Adipocyte (in vitro differentiated cells): ENCODE measurements around the gene HIRIP3.
A peak's percentile ranks its signal among the peaks of the same experiment; 100 is the strongest.

ENCODE experiments used
- DNase-seq: peaks from one replicate; pipeline ENCODE4 v3.0.0-alpha.2; 2015; ENCODE audit warnings: low read depth
- H3K27me3 ChIP-seq: replicated peaks from 2 replicates; pipeline ENCODE4 v1.7.0; 2013; ENCODE audit warnings: mild to moderate bottlenecking, low read length, moderate library complexity; ENCODE audit not compliant: control insufficient read depth, insufficient read depth
- H3K36me3 ChIP-seq: 2 replicates; pipeline ENCODE4 v1.7.0; 2013; ENCODE audit warnings: low read length, mild to moderate bottlenecking, moderate library complexity; ENCODE audit not compliant: control insufficient read depth, insufficient read depth, severe bottlenecking
- H3K4me1 ChIP-seq: 2 replicates; pipeline ENCODE4 v1.7.0; 2013; ENCODE audit warnings: mild to moderate bottlenecking, low read length, moderate library complexity; ENCODE audit not compliant: control insufficient read depth, insufficient read depth
- H3K4me3 ChIP-seq: 2 replicates; pipeline ENCODE4 v1.7.0; 2013; ENCODE audit warnings: mild to moderate bottlenecking, low read length, moderate library complexity
- H3K9ac ChIP-seq: 2 replicates; pipeline ENCODE4 v1.7.0; 2013; ENCODE audit warnings: mild to moderate bottlenecking, low read length, moderate library complexity
- H3K9me3 ChIP-seq: 2 replicates; pipeline ENCODE4 v1.7.0; 2013; ENCODE audit warnings: mild to moderate bottlenecking, low read length, moderate library complexity; ENCODE audit not compliant: control insufficient read depth

HIRIP3 gene

DNA sequence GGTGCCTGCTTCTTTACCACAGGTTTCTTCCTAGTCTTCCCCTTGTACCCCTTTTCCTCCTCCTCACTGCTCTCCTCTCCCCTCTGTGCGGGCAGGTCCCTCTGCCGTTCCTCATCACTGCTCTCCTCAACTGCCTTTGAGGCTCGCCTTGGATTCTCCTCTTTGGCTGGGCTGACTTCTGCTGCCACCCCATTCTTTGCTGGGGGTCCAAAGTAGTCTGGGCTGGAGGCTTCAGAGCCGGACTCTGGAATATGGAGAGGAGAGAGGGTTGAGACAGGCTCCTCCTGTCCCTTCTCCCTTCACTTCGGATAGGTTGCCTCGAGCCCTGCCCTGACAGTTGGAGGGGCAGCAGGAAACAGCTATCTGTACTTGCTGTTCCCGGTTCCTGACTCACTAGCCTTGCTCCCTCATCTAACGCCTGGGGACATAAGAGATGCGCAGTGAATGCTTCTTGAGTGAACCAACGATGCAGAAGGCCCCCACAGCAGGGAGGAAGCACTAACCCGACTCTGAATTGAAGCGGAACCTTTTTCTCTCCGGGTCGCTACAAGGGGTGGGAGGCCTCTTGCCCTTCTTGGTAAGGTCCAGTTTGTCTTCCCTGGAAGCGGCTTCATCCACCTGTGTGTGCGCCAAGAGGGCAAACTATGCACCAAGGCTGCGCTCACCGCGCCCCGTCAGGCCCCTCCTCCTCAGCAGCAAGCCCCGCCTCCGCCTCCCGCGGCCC is 655 bp downstream of the HIRIP3 start:
- Histone ChIP-seq H3K4me3 (peak overlapping the region; percentile 87), H3K9me3 (no peaks in the 10 kb centered on the region), H3K9ac (peak overlapping the region; percentile 99), H3K36me3 (peaks cover 36% of the 10 kb centered on the region), H3K27me3 (no peaks in the 10 kb centered on the region), H3K4me1 (peaks cover 28% of the 10 kb centered on the region)
- DNase-seq = peak; percentile 30

DNA sequence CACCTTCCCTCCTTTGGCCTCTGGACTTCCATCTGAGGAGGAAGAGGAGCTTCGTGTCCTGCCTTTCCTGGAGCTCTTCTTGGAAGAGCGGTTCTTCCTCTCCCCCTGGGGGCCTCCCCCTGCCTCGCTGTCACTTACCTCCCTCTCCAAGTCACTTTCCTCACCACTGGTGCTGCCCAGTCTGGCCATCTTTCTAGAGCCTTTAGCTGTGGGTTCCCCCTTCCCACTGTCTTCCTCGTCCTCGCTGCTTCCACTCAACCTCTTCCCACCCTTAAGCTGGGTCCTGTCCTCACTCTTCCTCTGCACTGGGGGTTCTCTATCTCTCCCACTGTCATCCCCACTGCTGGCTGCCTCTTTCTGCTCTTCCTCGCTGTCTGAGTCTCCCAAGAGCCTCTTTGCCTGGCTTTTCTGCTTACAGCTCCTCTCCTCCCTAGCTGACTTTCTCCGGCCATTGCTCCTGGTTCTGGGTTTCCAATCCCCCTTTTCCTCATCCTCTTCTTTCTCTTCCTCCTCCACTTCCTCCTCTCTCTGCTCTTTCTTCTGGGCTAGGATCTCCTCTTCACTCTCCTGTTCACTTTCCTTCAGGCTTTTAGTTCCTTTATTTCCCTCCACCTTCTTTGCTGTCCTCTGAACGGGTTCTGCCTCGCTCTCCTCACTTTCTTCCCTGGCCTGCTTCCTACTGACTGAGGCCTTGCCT is 1.4 kb downstream of the HIRIP3 start:
- Histone ChIP-seq H3K36me3 (peaks cover 43% of the 10 kb centered on the region), H3K4me3 (peak overlapping the region; percentile 87), H3K27me3 (no peaks in the 10 kb centered on the region), H3K4me1 (peaks cover 28% of the 10 kb centered on the region), H3K9ac (peak overlapping the region; percentile 99), H3K9me3 (no peaks in the 10 kb centered on the region)
- no peak for DNase-seq

DNA sequence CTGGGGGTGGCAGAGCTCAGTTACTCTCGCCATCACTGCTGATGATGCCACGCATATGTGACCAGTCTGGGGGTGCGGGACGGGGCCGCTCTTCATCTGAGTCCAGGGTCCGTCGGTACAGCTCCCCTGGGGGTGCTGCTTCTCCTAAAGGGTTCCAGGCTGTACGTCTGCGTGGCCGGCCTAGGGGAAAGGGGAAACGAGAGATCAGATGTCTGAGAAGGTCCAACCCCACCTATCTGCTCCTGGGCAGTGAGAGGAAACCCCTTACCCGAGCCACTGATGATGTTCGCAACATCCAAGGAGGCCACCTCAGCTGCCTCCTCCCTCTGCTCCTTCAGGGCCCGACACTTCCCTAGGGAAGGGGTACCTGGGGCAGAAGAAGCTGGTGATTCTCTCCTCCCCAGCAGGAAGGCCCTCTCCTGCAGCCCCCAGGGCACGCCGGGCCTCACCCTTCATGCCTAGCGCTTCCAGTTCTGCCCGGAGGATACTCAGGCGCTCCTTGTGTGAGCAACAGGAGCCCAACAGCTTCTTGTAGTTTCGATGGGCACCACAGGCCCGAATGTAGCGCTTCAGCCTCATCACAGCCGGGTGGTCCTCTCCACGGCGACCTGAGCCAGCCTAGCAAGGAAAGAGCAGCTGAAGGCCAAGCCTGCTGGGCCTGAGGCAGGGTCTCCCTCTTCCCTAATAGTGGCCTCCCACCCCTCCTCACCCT is 2.1 kb downstream of the HIRIP3 start:
- Histone ChIP-seq H3K9me3 (no peaks in the 10 kb centered on the region), H3K36me3 (peaks cover 49% of the 10 kb centered on the region), H3K4me1 (peaks cover 28% of the 10 kb centered on the region), H3K27me3 (no peaks in the 10 kb centered on the region), H3K4me3 (no peak overlapping the region), H3K9ac (peak overlapping the region; percentile 67)
- no peak for DNase-seq

DNA sequence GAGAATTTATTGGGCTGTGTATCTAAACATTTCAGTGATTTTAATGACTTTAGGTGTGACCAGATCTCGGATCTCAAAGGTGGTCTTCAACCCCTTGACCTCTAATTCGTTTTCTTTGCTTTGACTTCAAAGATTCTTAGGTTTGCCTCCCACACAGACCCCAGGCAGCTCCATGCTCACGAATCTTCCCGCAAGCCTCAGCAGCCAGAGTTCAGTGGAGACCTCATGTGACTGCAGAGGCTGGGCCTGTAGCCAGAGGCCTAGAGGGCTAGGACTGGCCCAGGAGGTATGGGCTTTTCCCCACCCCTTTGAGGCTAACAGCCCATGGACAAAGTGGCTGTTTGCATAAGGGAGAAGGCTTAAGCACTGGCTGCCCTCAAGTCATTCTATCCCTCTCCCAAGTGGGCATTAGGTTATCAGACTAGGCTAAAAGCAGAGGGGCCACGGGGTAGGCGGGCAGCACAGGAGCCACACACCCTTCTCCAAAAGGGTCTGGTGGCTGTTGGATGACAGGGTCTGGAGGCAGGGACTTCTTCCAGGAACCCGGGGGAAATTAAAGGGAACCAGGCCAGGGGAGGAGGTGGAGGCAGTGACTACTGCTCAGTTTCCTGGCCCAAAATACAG is 3.0 kb downstream of the HIRIP3 start:
- peak overlapping the region; percentile 67 for H3K9ac ChIP-seq
- DNase-seq = no peak
- no peaks in the 10 kb centered on the region for H3K9me3 ChIP-seq
- peaks cover 28% of the 10 kb centered on the region for H3K4me1 ChIP-seq
- H3K27me3 ChIP-seq = no peaks in the 10 kb centered on the region
- peaks cover 56% of the 10 kb centered on the region for H3K36me3 ChIP-seq
- no peak overlapping the region for H3K4me3 ChIP-seq

DNA sequence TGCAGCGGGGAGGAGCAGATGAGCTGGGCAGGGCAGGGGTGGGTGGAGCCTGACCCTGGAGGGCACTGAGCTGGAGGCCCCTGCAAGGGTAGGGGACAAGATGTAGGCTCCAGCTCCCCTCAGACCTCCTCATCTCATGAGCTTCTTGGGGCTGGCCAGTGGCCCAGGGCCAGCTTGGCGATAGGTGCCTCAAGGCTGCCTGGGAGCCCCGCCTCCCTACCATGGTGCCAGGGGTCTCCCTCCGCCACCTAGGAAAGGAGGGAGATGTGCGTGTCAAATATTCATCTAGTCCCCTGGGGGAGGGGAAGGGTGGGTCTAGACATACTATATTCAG is 3.9 kb downstream of the HIRIP3 start:
- DNase-seq = no peak
- peaks cover 22% of the 10 kb centered on the region for H3K4me1 ChIP-seq
- no peak overlapping the region for H3K4me3 ChIP-seq
- no peaks in the 10 kb centered on the region for H3K27me3 ChIP-seq
- H3K9ac ChIP-seq = peak overlapping the region; percentile 67
- peaks cover 64% of the 10 kb centered on the region for H3K36me3 ChIP-seq
- no peaks in the 10 kb centered on the region for H3K9me3 ChIP-seq

DNA sequence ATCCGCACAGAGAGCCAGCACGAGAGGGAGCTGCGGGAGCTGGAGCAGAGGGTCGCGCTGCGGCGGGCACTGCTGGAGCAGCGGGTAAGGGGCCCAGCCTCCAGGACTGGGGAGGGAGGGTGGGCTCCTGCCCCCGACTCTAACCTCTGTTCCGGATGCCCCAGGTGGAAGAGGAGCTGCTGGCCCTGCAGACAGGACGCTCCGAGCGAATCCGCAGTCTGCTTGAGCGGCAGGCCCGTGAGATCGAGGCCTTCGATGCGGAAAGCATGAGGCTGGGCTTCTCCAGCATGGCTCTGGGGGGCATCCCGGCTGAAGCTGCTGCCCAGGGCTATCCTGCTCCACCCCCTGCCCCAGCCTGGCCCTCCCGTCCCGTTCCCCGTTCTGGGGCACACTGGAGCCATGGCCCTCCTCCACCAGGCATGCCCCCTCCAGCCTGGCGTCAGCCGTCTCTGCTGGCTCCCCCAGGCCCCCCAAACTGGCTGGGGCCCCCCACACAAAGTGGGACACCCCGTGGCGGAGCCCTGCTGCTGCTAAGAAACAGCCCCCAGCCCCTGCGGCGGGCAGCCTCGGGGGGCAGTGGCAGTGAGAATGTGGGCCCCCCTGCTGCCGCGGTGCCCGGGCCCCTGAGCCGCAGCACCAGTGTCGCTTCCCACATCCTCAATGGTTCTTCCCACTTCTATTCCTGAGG is 4.4 kb downstream of the HIRIP3 start:
- H3K4me3 ChIP-seq = no peak overlapping the region
- H3K36me3 ChIP-seq = peaks cover 69% of the 10 kb centered on the region
- H3K27me3 ChIP-seq = no peaks in the 10 kb centered on the region
- DNase-seq = no peak
- H3K9me3 ChIP-seq = no peaks in the 10 kb centered on the region
- no peak overlapping the region for H3K9ac ChIP-seq
- peaks cover 22% of the 10 kb centered on the region for H3K4me1 ChIP-seq

DNA sequence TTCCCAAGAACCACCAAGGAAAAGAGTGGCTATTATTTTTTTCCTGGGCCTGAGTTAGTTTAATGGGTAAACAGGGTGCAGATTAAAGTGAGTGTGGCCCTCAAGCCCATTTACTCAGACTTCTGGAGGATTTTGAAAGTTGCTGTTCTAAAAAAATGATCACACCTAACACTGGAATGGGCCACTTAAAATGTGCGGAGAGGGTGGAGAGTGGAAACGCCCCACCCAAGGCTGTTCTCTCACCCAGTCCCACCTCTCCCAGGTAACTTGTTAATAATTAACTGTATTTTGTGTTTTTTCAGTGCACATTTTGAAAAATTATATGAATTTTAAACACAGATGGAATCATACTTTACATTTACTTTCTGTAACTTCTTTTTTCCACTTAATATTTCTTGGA is 5.4 kb downstream of the HIRIP3 start:
- no peaks in the 10 kb centered on the region for H3K27me3 ChIP-seq
- peaks cover 18% of the 10 kb centered on the region for H3K4me1 ChIP-seq
- no peak overlapping the region for H3K4me3 ChIP-seq
- H3K9me3 ChIP-seq = no peaks in the 10 kb centered on the region
- no peak overlapping the region for H3K9ac ChIP-seq
- peaks cover 79% of the 10 kb centered on the region for H3K36me3 ChIP-seq
- no peak for DNase-seq

DNA sequence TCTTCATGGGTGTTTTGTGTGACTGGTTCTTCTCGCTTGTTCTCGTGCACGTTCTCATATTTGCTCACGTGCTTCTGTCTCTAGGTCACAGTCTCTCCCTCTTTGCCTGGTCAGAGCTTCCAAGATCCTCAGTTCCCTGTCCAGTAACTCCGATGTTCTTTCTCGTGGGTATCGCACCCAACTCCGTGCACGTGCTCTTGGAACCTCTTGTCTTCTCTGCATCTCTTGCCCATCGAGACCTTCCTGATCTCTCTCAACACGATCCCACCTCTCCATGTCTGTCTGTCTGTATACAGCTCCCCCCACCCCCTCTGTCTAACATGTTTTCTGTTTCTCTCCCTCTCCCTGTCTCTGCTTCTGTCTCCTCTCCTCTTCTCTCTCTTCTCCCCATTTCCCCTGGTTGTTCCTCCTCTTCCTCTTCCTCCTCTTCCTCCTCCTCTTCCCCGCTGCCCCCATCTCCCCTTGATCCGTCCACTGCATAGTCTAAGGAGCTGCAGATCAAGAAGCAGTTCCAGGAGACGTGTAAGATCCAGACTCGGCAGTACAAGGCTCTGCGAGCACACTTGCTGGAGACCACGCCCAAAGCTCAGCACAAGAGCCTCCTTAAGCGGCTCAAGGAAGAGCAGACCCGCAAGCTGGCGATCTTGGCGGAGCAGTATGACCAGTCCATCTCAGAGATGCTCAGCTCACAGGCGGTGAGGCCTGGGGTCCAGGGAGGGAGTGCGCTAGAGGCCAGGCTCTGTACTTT is 6.1 kb downstream of the HIRIP3 start:
- no peaks in the 10 kb centered on the region for H3K9me3 ChIP-seq
- no peak overlapping the region for H3K4me3 ChIP-seq
- no peak overlapping the region for H3K9ac ChIP-seq
- DNase-seq = no peak
- H3K27me3 ChIP-seq = no peaks in the 10 kb centered on the region
- H3K36me3 ChIP-seq = peaks cover 86% of the 10 kb centered on the region
- H3K4me1 ChIP-seq = peaks cover 10% of the 10 kb centered on the region

DNA sequence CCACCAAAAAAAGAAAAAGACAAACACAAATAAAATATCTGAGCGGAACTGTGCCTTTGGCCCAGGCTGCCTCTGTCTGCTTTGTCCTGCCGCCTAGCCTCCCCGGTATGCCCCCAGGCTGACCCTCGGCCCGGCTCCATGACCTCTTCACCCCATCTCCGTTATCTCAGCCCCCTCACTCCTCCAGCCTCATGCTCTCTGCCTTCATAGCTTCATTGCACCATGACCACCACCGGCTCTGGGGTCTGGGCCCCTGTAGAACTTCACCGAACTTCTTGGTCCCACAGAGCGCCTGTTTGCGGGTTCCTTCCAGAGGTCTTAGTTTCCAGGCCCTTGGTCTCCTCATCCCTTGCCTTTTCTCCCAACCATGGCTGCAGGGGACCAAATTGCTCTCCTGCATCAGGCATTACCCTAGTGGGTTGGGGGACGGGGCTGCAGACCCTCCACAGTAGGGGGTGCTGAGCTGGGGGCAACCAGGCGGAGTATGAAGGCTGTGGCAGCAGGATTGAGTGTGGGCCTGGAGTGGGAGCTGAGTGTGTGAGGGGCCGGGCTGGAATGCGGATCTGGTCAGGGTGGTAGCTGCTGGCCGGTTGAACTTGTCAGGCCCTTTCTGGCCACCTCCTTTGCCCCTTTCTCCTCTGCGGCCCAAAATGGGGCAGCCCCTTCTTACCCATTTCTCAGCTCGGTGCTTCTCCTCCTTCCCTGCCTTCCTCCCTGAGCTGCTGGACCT is 6.9 kb downstream of the HIRIP3 start:
- Histone ChIP-seq H3K4me3 (no peak overlapping the region), H3K27me3 (no peaks in the 10 kb centered on the region), H3K4me1 (peaks cover 10% of the 10 kb centered on the region), H3K9ac (no peak overlapping the region), H3K9me3 (no peaks in the 10 kb centered on the region), H3K36me3 (peaks cover 90% of the 10 kb centered on the region)
- no peak for DNase-seq
